SH-SY5Y (cell line): ENCODE measurements around the gene RIN2.

Source experiments
- GATA2 ChIP-seq: IDR thresholded peaks from 2 replicates; pipeline ENCODE4 v1.6.1; 2011; ENCODE audit warnings: mild to moderate bottlenecking, low read depth, low read length
- GATA3 ChIP-seq: IDR thresholded peaks from 2 replicates; pipeline ENCODE4 v1.6.1; 2011; ENCODE audit warnings: low read depth, mild to moderate bottlenecking, low read length, moderate library complexity

- TF ChIP-seq GATA2 = no peak
- TF ChIP-seq GATA3 = no peak
Measured at GRCh38 chr20:19746396-19746795, 11.7 kb upstream of the RIN2 start.
